Measurements from ENCODE around the gene SGO1.
"Not testable (repeated sequence)": the region's sequence is repeated elsewhere in the genome, so short reads cannot be mapped to it uniquely, and the experiment has no call there.

GRCh38 chr3:20213491-20213890 is 27.5 kb upstream of the SGO1 start:
- not testable (repeated sequence) for TF ChIP-seq POLR2AphosphoS5 (IDR thresholded peaks at IDR 0.05; ENCODE audit: low read depth, low read length); CTCF (IDR thresholded peaks at IDR 0.05)
